NCI-H446 treated with DMSO at 0.1 percent for 48 hours (cell line): Measurements from ENCODE around the gene BMP6.

ENCODE experiments used
- DNase-seq: peaks from one replicate; lab custom pipeline; 2025; lab: John Stamatoyannopoulos, UW

Gene BMP6

GRCh38 chr6:7832904-7833750 is 107.2 kb downstream of the BMP6 start:
- DNase-seq: no peak

- no peak for DNase-seq
Measured at GRCh38 chr6:7833751-7834070, 107.8 kb downstream of the BMP6 start.

DNA sequence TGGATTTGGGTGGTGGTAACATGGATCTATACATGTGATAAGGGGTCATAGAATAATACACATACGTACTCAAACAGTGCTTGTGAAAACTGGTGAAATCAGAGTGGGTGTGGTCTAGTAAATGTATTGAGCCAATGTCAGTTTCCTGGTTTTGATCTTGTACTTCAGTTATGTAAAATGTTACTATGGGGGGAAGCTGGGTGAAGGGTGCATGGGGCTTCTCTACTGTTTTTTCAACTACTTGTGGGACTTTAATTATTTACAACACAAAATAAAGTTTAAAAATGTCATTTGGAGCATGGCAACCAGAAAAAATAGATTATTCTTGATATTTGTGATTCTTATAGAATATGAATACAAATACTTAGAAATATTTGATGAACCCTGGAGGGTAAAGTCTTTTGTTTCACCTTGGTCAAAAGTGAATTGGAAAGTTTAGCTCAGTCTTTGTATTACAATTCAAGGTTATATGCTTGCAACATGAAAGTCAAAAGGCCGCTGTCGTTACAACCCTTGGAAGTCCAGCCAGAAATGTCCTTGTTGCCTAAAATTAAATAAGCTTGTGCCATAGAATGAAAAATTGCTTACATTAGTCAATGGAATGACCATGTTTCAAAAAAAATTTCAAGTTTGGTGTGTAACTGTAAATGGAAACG is 110.6 kb downstream of the BMP6 start:
- DNase-seq: no peak

DNA sequence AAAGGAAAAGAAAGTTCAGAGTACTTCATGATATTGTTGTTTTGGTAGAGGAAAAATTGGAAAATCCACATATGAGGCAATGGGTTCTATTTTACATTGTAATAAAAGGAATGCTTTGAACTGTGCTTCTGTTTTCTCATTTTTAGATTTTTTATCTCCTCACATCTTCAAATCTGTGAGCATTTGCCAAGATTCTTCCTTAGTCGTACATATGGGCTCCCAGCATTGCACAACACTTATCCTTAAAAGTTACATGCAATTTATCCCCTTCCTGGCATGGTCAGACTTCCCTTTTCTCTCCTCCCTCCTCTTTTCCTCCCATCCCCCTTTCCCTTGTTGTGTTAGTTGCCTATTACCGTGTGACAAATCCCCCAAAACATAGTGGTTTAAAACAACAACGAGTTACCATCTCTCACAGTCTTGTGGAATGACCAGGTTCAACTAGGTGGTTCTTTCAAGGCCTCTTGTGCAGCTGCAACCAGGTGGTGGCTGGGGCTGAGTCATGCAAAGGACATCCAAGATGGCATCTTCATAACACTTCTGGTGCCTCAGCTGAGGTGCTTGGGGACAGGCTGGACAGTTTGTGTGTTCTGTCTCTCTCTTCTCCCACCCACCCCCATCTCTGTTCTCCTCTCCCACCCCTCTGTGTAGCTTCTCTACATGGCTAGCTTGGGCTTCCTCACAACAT is 116.0 kb downstream of the BMP6 start:
- no peak for DNase-seq

- DNase-seq: no peak
Measured at GRCh38 chr6:7846966-7847818, 121.3 kb downstream of the BMP6 start.

GRCh38 chr6:7848229-7848628 is 122.3 kb downstream of the BMP6 start:
- no peak for DNase-seq

- DNase-seq: no peak
Measured at GRCh38 chr6:7851780-7852179, 125.9 kb downstream of the BMP6 start.

- no peak for DNase-seq
Measured at GRCh38 chr6:7859591-7859990, 133.7 kb downstream of the BMP6 start.

DNA sequence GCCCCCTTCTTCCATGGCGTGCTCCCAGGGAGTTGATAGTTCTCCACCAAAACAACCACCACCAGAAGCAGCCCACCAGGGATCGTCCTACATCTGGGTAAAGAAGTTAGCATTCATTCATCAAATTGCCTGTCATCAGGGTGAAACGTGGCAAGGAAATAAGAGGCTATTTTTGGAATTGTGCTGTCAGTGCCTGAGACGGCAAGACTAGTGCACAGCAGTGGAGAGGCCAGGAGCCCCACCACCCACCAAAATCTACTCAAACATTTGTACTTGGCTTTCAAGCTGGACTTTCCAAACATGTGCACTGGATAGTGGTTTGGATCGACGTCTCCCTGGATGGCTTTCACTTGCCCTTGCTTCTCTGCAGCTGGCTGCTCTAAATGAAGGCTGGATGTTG is 139.9 kb downstream of the BMP6 start:
- no peak for DNase-seq

DNA sequence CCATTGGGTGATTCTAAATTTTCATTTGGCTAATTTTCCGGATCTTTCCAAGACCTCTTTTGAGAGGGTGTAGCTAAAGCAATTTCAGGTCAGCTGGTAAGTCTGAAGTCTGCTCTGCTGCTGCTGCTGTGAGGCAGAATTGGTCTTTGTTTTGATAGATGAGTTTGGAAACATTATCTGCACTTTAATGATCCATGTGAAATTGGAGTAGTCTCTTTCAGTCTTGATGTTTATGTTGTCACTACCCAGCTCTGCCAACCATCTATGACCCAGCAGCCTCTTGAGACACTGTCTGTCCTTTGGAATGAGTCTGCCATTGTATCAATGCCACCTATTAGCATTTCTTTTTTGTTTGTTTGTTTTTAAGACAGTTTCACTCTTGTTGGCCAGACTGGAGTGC is 140.6 kb downstream of the BMP6 start:
- no peak for DNase-seq

DNA sequence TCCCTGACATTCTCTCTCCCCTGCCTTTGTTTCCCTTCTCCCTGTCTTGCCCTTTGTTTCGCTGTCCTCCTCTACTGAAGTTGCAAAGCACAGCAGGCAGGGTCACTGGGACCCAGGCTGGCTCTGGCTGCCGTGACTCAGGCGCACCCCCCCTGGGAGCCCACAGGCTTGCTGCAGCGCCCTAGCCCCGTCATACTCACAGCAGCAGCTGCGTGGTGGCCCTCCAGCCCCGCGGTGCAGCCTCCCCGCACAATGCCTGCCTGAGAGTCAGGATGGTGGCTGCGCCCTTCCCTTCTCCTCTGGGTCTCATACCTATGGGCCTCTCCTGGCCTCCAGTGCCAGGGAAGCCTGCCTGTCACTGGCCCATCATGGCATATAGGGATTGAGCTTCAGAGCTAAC is 143.0 kb downstream of the BMP6 start:
- no peak for DNase-seq

- no peak for DNase-seq
Measured at GRCh38 chr6:7878401-7878964, 152.6 kb downstream of the BMP6 start.

- DNase-seq: no peak
Measured at GRCh38 chr6:7879043-7879442, 153.1 kb downstream of the BMP6 start.

DNA sequence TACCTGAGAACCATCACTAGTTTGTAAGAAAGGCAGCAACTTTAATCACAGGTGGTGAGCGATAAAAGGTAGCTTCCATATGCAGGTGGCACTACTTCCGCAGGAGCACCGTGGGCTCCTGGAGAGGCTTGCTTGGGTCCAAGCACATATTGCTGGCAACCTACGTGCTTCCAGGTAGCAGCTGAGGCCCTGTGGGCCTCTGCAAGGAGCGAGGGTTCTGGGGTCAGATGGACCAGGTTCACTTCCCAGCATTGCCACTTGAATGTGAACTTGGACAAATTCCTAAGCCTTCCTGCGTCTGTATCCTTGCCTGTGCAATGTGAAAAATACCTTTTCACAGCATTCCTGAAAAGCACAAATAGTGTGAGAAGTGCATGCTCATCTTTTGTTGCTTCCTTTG is 153.7 kb downstream of the BMP6 start:
- no peak for DNase-seq

DNA sequence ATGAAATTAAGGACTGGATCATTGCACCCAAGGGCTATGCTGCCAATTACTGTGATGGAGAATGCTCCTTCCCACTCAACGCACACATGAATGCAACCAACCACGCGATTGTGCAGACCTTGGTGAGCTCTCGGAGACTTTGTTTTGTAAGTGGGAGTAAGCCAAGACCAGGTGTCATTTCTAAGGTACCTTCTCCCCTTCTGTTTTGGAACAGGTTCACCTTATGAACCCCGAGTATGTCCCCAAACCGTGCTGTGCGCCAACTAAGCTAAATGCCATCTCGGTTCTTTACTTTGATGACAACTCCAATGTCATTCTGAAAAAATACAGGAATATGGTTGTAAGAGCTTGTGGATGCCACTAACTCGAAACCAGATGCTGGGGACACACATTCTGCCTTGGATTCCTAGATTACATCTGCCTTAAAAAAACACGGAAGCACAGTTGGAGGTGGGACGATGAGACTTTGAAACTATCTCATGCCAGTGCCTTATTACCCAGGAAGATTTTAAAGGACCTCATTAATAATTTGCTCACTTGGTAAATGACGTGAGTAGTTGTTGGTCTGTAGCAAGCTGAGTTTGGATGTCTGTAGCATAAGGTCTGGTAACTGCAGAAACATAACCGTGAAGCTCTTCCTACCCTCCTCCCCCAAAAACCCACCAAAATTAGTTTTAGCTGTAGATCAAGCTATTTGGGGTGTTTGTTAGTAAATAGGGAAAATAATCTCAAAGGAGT is 154.2 kb downstream of the BMP6 start:
- no peak for DNase-seq

DNA sequence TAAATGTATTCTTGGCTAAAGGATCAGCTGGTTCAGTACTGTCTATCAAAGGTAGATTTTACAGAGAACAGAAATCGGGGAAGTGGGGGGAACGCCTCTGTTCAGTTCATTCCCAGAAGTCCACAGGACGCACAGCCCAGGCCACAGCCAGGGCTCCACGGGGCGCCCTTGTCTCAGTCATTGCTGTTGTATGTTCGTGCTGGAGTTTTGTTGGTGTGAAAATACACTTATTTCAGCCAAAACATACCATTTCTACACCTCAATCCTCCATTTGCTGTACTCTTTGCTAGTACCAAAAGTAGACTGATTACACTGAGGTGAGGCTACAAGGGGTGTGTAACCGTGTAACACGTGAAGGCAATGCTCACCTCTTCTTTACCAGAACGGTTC is 154.8 kb downstream of the BMP6 start:
- DNase-seq: no peak

- DNase-seq: no peak
Measured at GRCh38 chr6:7881765-7882500, 156.0 kb downstream of the BMP6 start.

- no peak for DNase-seq
Measured at GRCh38 chr6:7882505-7883257, 156.8 kb downstream of the BMP6 start.

GRCh38 chr6:7883381-7883780 is 157.5 kb downstream of the BMP6 start:
- DNase-seq: no peak

GRCh38 chr6:7886132-7886531 is 160.2 kb downstream of the BMP6 start:
- no peak for DNase-seq
